ENCODE results near the gene TTC6.

DNA sequence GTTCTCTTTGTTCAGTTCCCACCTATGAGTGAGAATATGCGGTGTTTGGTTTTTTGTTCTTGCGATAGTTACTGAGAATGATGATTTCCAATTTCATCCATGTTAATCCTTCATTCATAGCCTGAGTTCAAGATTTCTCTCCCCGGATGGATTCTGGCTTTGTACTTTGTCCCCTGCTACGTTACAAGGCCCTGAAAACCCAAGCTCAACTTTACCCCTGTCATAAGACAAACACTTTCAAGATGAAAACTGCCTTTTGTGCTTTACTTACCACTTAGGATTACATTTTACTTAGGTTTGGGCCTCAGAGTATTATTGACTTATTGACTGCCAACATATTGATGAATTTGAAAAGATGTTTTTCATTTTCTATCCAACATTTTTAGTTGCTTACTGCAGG lies 36.7 kb upstream of the TTC6 start:
- TF ChIP-seq, protein P1, sequence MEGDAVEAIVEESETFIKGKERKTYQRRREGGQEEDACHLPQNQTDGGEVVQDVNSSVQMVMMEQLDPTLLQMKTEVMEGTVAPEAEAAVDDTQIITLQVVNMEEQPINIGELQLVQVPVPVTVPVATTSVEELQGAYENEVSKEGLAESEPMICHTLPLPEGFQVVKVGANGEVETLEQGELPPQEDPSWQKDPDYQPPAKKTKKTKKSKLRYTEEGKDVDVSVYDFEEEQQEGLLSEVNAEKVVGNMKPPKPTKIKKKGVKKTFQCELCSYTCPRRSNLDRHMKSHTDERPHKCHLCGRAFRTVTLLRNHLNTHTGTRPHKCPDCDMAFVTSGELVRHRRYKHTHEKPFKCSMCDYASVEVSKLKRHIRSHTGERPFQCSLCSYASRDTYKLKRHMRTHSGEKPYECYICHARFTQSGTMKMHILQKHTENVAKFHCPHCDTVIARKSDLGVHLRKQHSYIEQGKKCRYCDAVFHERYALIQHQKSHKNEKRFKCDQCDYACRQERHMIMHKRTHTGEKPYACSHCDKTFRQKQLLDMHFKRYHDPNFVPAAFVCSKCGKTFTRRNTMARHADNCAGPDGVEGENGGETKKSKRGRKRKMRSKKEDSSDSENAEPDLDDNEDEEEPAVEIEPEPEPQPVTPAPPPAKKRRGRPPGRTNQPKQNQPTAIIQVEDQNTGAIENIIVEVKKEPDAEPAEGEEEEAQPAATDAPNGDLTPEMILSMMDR (IDR thresholded peaks at IDR 0.05): no peak
- no peak for TF ChIP-seq ZFX (IDR thresholded peaks at IDR 0.05; ENCODE audit: borderline replicate concordance)

Measured in 22Rv1 (cell line).